Lung (tissue), 12 donors: Measurements from ENCODE around the gene MT1E. TPM values are rescaled to one million over a fixed set of nuclear protein-coding genes. Genes with fewer than 3 reads are reported as not detected.
"Not testable (repeated sequence)": the region's sequence is repeated elsewhere in the genome, so short reads cannot be mapped to it uniquely, and the experiment has no call there.

Source experiments
- ATAC-seq: fragments of 200-7000 bp; cut with Tn5 transposase; one replicate; pipeline ENCODE4 v1.9.1; 2020; ENCODE audit warnings: moderate number of reproducible peaks; ENCODE audit not compliant: insufficient read depth, low FRiP score
- DNase-seq, 3 donors: peaks; one replicate each; pipeline ENCODE4 v3.0.0-alpha.2; 2013 to 2017
- H3K27ac ChIP-seq, 2 donors: one replicate each; pipeline ENCODE4 v1.5.1; 2013; ENCODE audit warnings: mild to moderate bottlenecking in 2 of 2, moderate library complexity in 2 of 2, control low read depth in 1 of 2, inconsistent platforms in 1 of 2, low read depth in 1 of 2, low read length in 1 of 2
- H3K27me3 ChIP-seq, 3 donors: one replicate each; pipeline ENCODE4 v1.5.1; 2013; ENCODE audit warnings: low read length in 2 of 3; ENCODE audit not compliant: control insufficient read depth in 3 of 3, insufficient read depth in 3 of 3
- H3K36me3 ChIP-seq, 4 donors: one replicate each; pipeline ENCODE4 v1.5.1; 2013; ENCODE audit warnings: low read length in 4 of 4, mild to moderate bottlenecking in 1 of 4, moderate library complexity in 1 of 4; ENCODE audit not compliant: control insufficient read depth in 4 of 4, insufficient read depth in 4 of 4
- H3K4me1 ChIP-seq, 5 donors: one replicate each; pipeline ENCODE4 v1.5.1; 2013; ENCODE audit warnings: low read length in 5 of 5, mild to moderate bottlenecking in 2 of 5, moderate library complexity in 1 of 5; ENCODE audit not compliant: control insufficient read depth in 5 of 5, insufficient read depth in 5 of 5
- H3K4me3 ChIP-seq: one replicate; pipeline ENCODE4 v1.5.1; 2013; ENCODE audit warnings: mild to moderate bottlenecking, control low read depth, moderate library complexity
- H3K9ac ChIP-seq, 2 donors: one replicate each; pipeline ENCODE4 v1.5.1; 2013; ENCODE audit warnings: low read length in 2 of 2, control low read depth in 1 of 2; ENCODE audit not compliant: insufficient read depth in 1 of 2
- H3K9me3 ChIP-seq, 4 donors: one replicate each; pipeline ENCODE4 v1.5.1; 2013; ENCODE audit warnings: low read length in 3 of 4, mild to moderate bottlenecking in 1 of 4, moderate library complexity in 1 of 4; ENCODE audit not compliant: control insufficient read depth in 4 of 4, insufficient read depth in 3 of 4
- WGBS, 2 donors: extraction: QIAGEN DNeasy Blood & Tissue Kit; methylation state at CpG; one replicate each; pipeline ENCODE4 v1.1.7; 2013; 5-methylcytosine and 5-hydroxymethylcytosine counted together
- polyA plus RNA-seq, 2 donors: library from polyadenylated mRNA; stranded (reverse); fragments of 200-250 nt; gene quantifications; one replicate each; pipeline ENCODE4 v1.2.1, GENCODE V29; 2013
- total RNA-seq, 2 donors: library from RNA; depleted of rRNA in 1 of 2; stranded (reverse); fragments of >200 nt in 1 of 2; gene quantifications; one replicate each; pipeline ENCODE4 v1.2.1, GENCODE V29; 2014 to 2021
- TF ChIP-seq, protein P1 (sequence below): IDR thresholded peaks from 2 replicates; pipeline ENCODE4 v1.5.1; 2012; ENCODE audit warnings: mild to moderate bottlenecking; ENCODE audit errors: control extremely low read depth, extremely low read depth
- donor health status: control.
- donor health status: control.
- donor health status: Bipolar disorder and iron deficiency.
- donor health status: healthy.
- donor health status: DM: yes; HTN: yes; CAD: no.

Gene MT1E
- total and polyA plus RNA-seq, 4 donors = 22.1 to 746 (median 159) TPM

DNA sequence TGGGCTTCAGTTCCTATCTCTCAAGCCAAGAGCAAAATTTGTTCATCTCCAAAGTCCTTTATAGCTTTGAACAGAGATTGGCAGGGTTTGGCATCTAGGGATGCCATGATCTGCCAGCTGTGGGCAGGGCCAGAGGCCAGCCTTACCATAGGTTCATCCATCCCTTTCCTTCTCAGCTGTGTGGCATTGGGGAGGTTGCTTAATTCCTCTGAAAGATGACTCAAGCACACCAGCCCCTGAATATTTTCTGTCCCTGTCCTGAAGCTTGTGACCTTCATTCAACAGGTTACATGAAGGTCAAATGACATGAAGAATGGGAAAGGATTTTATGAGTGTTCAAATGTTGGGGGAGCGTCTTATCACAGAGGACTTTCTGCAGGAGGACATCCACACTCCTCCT lies 38.9 kb downstream of the MT1E start:
- Histone ChIP-seq H3K36me3 (no peaks in the 10 kb centered on the region), H3K9me3 (peaks cover 0 to 2% (median 0%) of the 10 kb centered on the region in 4 donors), H3K9ac (no peak overlapping the region), H3K4me3 (no peak overlapping the region), H3K27me3 (peaks cover 3 to 94% (median 79%) of the 10 kb centered on the region in 3 donors), H3K27ac (no peak overlapping the region), H3K4me1 (peaks cover 0 to 16% (median 2%) of the 10 kb centered on the region in 5 donors)
- ATAC-seq (no peak), DNase-seq (no peak)
- WGBS, 2 donors = 95 to 96% methylated on average over 1 of the region's 1 CpG
- TF ChIP-seq, protein P1, sequence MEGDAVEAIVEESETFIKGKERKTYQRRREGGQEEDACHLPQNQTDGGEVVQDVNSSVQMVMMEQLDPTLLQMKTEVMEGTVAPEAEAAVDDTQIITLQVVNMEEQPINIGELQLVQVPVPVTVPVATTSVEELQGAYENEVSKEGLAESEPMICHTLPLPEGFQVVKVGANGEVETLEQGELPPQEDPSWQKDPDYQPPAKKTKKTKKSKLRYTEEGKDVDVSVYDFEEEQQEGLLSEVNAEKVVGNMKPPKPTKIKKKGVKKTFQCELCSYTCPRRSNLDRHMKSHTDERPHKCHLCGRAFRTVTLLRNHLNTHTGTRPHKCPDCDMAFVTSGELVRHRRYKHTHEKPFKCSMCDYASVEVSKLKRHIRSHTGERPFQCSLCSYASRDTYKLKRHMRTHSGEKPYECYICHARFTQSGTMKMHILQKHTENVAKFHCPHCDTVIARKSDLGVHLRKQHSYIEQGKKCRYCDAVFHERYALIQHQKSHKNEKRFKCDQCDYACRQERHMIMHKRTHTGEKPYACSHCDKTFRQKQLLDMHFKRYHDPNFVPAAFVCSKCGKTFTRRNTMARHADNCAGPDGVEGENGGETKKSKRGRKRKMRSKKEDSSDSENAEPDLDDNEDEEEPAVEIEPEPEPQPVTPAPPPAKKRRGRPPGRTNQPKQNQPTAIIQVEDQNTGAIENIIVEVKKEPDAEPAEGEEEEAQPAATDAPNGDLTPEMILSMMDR = no peak

DNA sequence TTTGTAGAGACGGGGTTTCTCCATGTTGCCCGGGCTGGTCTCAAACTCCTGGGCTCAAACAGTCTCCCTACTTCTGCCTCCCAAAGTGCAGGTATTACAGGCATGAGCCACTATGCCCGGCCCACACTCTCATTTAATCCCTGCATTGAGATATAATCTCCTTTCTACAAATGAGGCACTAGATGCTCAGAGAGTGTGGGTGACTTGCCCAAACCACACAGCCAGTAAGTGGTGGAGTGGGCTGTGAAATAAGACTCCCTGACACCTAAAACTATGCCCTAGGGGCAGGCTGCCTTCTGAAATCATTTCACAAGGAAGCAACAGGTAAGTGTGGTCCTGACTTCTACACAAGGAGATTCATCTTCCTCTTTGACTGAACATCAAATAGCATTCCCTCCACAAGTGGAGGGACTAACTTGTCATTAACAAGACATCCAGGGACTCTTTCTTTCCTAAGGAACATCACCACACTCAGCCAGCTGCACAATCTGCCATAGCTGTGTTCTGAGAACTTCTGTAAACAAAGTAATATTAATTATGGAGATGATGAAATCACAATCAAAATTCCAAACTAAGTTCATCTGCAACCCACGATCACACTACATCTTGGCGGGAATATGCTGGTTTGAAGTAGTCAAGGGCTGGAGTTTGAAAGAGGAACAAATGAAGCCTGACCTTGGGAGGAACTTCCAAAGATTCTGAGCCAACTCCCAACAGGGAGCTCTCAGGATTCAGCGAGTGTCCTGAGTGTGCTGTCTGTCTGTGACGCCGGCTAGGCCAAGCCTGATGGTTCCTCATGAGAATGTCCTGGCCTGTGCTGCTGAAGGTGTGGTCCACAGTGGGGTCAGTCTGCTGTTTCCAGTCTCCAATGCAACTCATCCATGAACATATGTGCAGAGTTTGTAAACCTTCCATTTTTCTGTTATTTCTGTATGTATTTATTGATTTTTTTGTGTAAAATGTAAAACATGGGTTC lies 40.0 kb downstream of the MT1E start:
- H3K27me3 ChIP-seq = peaks cover 3 to 95% (median 79%) of the 10 kb centered on the region in 3 donors
- peak in 1 of 3 donors; percentile 69 for DNase-seq
- ATAC-seq, H3K36me3 ChIP-seq, H3K9ac ChIP-seq, H3K27ac ChIP-seq, H3K4me3 ChIP-seq, H3K9me3 ChIP-seq: not testable (repeated sequence)
- WGBS, 2 donors = 71 to 73% methylated on average over 8 of the region's 8 CpGs
- peaks cover 0 to 20% (median 6%) of the 10 kb centered on the region in 5 donors for H3K4me1 ChIP-seq

DNA sequence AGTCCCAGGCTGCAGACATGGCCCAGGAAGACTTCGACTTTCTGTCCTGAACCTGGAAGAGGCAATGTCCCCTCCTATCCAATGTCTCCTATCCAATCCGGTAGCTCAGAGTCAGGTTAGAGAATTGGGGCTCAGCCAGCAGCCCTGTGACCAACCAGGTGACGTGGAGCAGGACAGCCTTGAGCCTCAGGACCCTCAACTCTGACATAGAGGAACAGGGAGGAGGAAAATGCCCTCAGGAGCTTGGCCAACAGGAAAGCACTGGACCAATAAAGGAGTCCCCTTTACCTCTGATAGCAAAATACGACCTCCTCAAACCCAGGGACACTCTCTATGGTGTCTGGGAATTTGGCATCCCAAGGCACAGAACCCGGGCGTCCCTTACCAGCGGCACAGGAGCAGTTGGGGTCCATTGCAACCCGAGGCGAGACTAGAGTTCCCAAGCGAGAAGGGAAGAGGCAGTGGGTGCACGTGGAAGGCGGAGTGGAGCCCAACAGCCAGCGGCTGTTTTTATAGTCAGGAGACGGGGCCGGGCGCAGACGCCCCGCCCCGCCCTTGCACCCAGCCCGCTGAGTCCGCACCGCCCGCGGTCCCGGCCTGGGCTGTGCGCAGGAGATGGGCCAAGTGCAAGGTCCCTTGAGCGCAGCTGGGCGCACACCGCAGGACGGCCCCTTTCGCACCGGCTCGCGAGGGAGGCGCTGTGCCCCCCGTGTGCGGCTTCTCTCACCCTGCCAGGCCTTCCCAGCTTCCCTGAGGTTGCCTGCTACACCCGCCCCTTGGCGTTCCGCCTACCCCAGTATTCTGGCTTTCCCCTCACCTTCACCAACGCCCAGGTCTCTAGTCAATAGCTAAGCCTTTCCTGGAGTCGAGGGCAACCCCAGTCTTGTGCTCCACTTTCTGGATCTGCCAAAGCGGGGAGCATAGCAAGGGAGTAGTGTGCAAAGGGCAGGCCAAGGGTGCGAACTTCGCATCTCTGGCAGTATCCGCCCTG lies 42.3 kb downstream of the MT1E start, which contains the start of gene MT1G:
Gene MT1G, minus strand, starts transcription at position 485 of the 991 bp plus-strand sequence. Its CDS starts 72 bp downstream, at position 413.
- Histone ChIP-seq H3K27me3 (peaks cover 3 to 95% (median 80%) of the 10 kb centered on the region in 3 donors), H3K4me1 (peaks cover 0 to 15% (median 6%) of the 10 kb centered on the region in 5 donors), H3K36me3 (no peaks in the 10 kb centered on the region), H3K9me3 (peaks cover 0 to 2% (median 0%) of the 10 kb centered on the region in 4 donors), H3K4me3 (no peak within 1 kb of the TSS), H3K9ac (no peak within 1 kb of the TSS), H3K27ac (no peak within 1 kb of the TSS)
- peak; percentile 71 for ATAC-seq
- 12 to 15% methylated on average over 34 to 46 of the region's 46 CpGs for WGBS, 2 donors
- peak; percentile 37 to 65 (median 49) for DNase-seq
- TF ChIP-seq, protein P1 = no peak
